NT2/D1 (cell line): ENCODE data around the gene PNISR.

Source experiments
- DNase-seq: peaks from one replicate; pipeline ENCODE4 v3.0.0-alpha.2; 2011; ENCODE audit warnings: low read depth, low spot score
- H3K27me3 ChIP-seq: 2 replicates; pipeline ENCODE4 v1.6.0; 2011; ENCODE audit warnings: mild to moderate bottlenecking; ENCODE audit not compliant: insufficient read length, insufficient read depth
- H3K36me3 ChIP-seq: 2 replicates; pipeline ENCODE4 v1.6.1; 2011; ENCODE audit warnings: mild to moderate bottlenecking, low read length, mixed read lengths; ENCODE audit not compliant: insufficient read depth, insufficient read length
- H3K4me1 ChIP-seq: 2 replicates; pipeline ENCODE4 v1.5.1; 2011; ENCODE audit not compliant: insufficient read depth, insufficient read length
- H3K4me3 ChIP-seq: 2 replicates; pipeline ENCODE4 v1.5.1; 2011; ENCODE audit warnings: low read depth; ENCODE audit not compliant: insufficient read length
- H3K9ac ChIP-seq: 2 replicates; pipeline ENCODE4 v1.6.0; 2011; ENCODE audit warnings: low read depth; ENCODE audit not compliant: insufficient read length
- H3K9me3 ChIP-seq: 2 replicates; pipeline ENCODE4 v1.5.1; 2011; ENCODE audit warnings: mild to moderate bottlenecking, low read length; ENCODE audit not compliant: insufficient read depth
- SUZ12 ChIP-seq: IDR thresholded peaks from 2 replicates; pipeline ENCODE4 v1.6.1; 2011; ENCODE audit not compliant: insufficient read length, insufficient read depth; ENCODE audit errors: extremely low read depth
- YY1 ChIP-seq: IDR thresholded peaks from 2 replicates; pipeline ENCODE4 v1.6.1; 2011; ENCODE audit not compliant: insufficient read length, insufficient read depth
- ZNF274 ChIP-seq: IDR thresholded peaks from 2 replicates; pipeline ENCODE4 v1.6.1; 2011; ENCODE audit warnings: mild to moderate bottlenecking, low read depth, low read length

The PNISR gene

GRCh38 chr6:99354983-99355382, 70.1 kb downstream of the PNISR start:
- H3K4me1 ChIP-seq = no peaks in the 10 kb centered on the region
- no peak overlapping the region for H3K9ac ChIP-seq
- no peaks in the 10 kb centered on the region for H3K36me3 ChIP-seq
- peaks cover 9% of the 10 kb centered on the region for H3K27me3 ChIP-seq
- H3K4me3 ChIP-seq = no peak overlapping the region
- no peak for DNase-seq
- H3K9me3 ChIP-seq = no peaks in the 10 kb centered on the region
- TF ChIP-seq YY1 (no peak), SUZ12 (no peak)

- Histone ChIP-seq H3K9ac (no peak overlapping the region), H3K36me3 (no peaks in the 10 kb centered on the region), H3K4me1 (no peaks in the 10 kb centered on the region), H3K9me3 (no peaks in the 10 kb centered on the region), H3K4me3 (no peak overlapping the region), H3K27me3 (peaks cover 9% of the 10 kb centered on the region)
- DNase-seq = no peak
- TF ChIP-seq YY1 = no peak
- no peak for TF ChIP-seq SUZ12
- TF ChIP-seq ZNF274 = no peak
Measured at GRCh38 chr6:99353126-99353525, 72.0 kb downstream of the PNISR start.

- TF ChIP-seq SUZ12 = no peak
- TF ChIP-seq YY1 = no peak
- no peak for TF ChIP-seq ZNF274
- H3K36me3 ChIP-seq = no peaks in the 10 kb centered on the region
- H3K4me1 ChIP-seq = no peaks in the 10 kb centered on the region
- no peak for DNase-seq
- peak overlapping the region; percentile 69 for H3K4me3 ChIP-seq
- peaks cover 9% of the 10 kb centered on the region for H3K27me3 ChIP-seq
- H3K9ac ChIP-seq = no peak overlapping the region
- no peaks in the 10 kb centered on the region for H3K9me3 ChIP-seq
Measured at GRCh38 chr6:99350573-99350972, 74.5 kb downstream of the PNISR start.

GRCh38 chr6:99349171-99350141, 75.7 kb downstream of the PNISR start, which contains the start of gene FAXC:
Gene FAXC, minus strand, starts transcription at chr6:99349674. Its CDS starts 302 bp downstream, at chr6:99349372.
- H3K4me3 ChIP-seq = peak within 1 kb of the TSS; percentile 69
- DNase-seq = no peak
- no peaks in the 10 kb centered on the region for H3K4me1 ChIP-seq
- H3K36me3 ChIP-seq = no peaks in the 10 kb centered on the region
- H3K9ac ChIP-seq = peak within 1 kb of the TSS; percentile 90
- no peak for TF ChIP-seq SUZ12
- TF ChIP-seq ZNF274 = no peak
- no peak for TF ChIP-seq YY1
- H3K27me3 ChIP-seq = peaks cover 9% of the 10 kb centered on the region
- no peaks in the 10 kb centered on the region for H3K9me3 ChIP-seq

GRCh38 chr6:99348288-99349170, 76.6 kb downstream of the PNISR start:
- TF ChIP-seq ZNF274 (no peak), YY1 (no peak), SUZ12 (no peak)

More at GRCh38 chr6:99348288-99349170, 76.6 kb downstream of the PNISR start:
- Histone ChIP-seq H3K4me1 (peaks cover 2% of the 10 kb centered on the region), H3K36me3 (no peaks in the 10 kb centered on the region), H3K9me3 (no peaks in the 10 kb centered on the region), H3K27me3 (peaks cover 9% of the 10 kb centered on the region), H3K4me3 (peak overlapping the region; percentile 69), H3K9ac (peak overlapping the region; percentile 90)
- DNase-seq = no peak
